ENCODE measurements around the gene ZNF511. TPM values are rescaled to one million over a fixed set of nuclear protein-coding genes. Genes with fewer than 3 reads are reported as not detected.

Gene ZNF511
- total RNA-seq, 4 donors from 2014 or later: 21.8 to 104 (median 27.2) TPM

GRCh38 chr10:133326745-133327650 lies 18.3 kb downstream of the ZNF511 start:
- Histone ChIP-seq H3K36me3 (no peaks in the 10 kb centered on the region), H3K27ac (no peak overlapping the region), H3K9me3 (no peaks in the 10 kb centered on the region), H3K4me1 (peaks cover 12 to 25% (median 23%) of the 10 kb centered on the region in 4 donors), H3K4me3 (no peak overlapping the region), H3K27me3 (peaks cover 69% of the 10 kb centered on the region)
- TF ChIP-seq EP300 (IDR thresholded peaks at IDR 0.05; ENCODE audit: low read depth) (no peak), CTCF (IDR thresholded peaks at IDR 0.05) (no peak), POLR2AphosphoS5 (IDR thresholded peaks at IDR 0.05) (no peak), POLR2A (IDR thresholded peaks at IDR 0.05) (no peak)
- in situ Hi-C loops (cut with MboI; ENCODE audit: low pct_ligation_motif_present in 1 of 4, low pct_unique_long_range_greater_than_20kb in 1 of 4, low sequenced_read_pairs in 3 of 4) (loop anchor here in 1 of 4 donors (10.0 kb wide), 1 partner anchor 182 kb away; no protein-coding TSS in a partner anchor), intact Hi-C loops (cut with DNase I; ENCODE audit: low total_unique reads) (no loop called here)
- DNase-seq: no peak
- WGBS, 2 donors (ENCODE audit: low coverage in 1 of 2): 8 to 31% methylated on average over 6 to 27 of the region's 28 CpGs

DNA sequence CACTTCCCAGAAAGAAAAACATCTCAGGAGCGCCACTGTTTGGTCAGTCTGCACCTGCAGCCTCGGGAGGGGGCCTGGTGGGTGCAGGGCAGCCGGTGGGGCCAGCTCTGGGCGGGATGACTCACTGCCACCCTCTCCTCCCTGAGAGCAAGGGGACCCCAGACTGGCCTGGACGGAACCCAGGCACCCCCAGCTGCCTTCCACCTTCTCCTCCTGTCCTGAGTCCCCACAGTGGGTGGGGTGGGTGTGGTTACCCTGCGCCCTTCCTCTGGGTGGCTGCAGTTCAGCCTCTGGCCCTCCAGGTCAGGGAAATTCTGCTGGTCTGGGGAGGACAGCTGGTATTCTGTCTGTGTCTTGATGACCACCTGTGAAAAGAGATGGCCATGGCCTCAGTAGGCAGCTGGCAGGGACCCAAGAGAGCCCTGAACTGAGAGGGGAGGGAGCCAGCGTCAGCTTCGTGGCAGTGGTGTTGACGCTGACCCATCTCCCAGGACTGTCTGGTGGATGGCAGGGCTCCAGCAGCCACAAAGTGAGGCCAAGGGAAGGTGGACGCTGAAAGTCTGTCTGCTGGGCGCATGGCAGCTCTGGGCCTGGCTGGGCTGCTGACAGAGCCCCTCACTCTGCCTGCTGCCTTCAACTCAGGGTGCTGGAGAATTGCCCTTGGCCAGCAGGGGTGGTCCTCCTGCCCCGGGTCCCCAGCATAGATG lies 19.1 kb downstream of the ZNF511 start:
- Histone ChIP-seq H3K4me1 (peaks cover 12 to 25% (median 23%) of the 10 kb centered on the region in 4 donors), H3K4me3 (no peak overlapping the region), H3K9me3 (no peaks in the 10 kb centered on the region), H3K36me3 (no peaks in the 10 kb centered on the region), H3K27me3 (peaks cover 77% of the 10 kb centered on the region), H3K27ac (no peak overlapping the region)
- in situ Hi-C loops (cut with MboI; ENCODE audit: low pct_ligation_motif_present in 1 of 4, low pct_unique_long_range_greater_than_20kb in 1 of 4, low sequenced_read_pairs in 3 of 4) (loop anchor here in 1 of 4 donors (10.0 kb wide), 1 partner anchor 183 kb away; no protein-coding TSS in a partner anchor), intact Hi-C loops (cut with DNase I; ENCODE audit: low total_unique reads) (no loop called here)
- DNase-seq: no peak
- TF ChIP-seq EP300 (IDR thresholded peaks at IDR 0.05; ENCODE audit: low read depth) (no peak), POLR2AphosphoS5 (IDR thresholded peaks at IDR 0.05) (no peak), POLR2A (IDR thresholded peaks at IDR 0.05) (no peak)
- WGBS, 2 donors (ENCODE audit: low coverage in 1 of 2): 34% methylated on average over 9 of the region's 12 CpGs; no CpG with 5 or more reads in 1 of the 2 donors

DNA sequence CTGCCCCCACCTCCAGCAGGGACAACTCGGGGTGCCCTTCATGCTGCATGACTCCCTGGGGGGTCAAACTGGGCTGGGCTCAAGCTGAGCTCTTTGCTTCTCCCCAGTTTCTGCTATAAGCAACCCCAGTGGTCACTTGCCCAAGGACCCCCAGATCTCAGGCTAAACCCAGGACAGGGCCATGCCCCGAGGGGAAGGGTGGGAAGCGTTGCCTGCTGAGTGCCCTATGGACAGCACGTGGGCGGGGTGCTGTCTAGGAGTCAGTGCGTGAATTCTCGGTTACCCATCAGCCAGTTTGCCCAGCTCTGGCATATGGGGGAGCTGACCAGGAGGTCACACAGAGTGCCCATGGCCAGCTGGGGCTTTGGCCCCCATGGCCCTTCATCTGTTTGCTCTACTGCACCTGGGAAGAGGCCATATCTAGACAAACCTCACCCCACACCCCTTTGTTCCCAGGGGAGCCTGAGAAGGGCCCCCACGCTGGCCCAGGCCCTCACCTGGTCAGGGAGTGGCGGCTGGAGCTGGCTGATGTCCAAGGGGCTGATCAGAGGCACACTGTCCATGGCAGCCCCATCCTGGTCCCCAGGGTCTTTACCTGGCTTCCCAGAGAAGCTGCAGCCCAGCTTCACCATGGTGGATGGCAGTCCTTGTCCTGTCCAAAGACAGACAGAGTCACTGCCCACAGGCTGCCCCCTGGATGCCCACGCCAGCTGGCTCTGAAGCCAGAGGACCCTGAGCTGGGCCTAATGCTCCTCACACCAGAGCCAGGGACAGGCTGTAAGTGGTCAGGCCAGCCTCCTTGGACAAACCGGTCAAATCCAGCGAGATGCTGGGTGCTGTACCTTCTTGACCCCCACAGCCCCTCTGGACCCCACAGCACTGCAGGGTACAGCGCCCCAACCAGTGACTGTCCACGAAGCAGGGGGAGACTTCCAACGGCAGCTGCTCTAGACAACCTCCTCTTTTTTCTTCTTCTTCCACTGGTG lies 19.9 kb downstream of the ZNF511 start:
- Histone ChIP-seq H3K36me3 (no peaks in the 10 kb centered on the region), H3K27ac (no peak overlapping the region), H3K4me3 (no peak overlapping the region), H3K9me3 (no peaks in the 10 kb centered on the region), H3K4me1 (peaks cover 12 to 25% (median 23%) of the 10 kb centered on the region in 4 donors), H3K27me3 (peaks cover 79% of the 10 kb centered on the region)
- in situ Hi-C loops (cut with MboI; ENCODE audit: low pct_ligation_motif_present in 1 of 4, low pct_unique_long_range_greater_than_20kb in 1 of 4, low sequenced_read_pairs in 3 of 4): loop anchor here in 1 of 4 donors (10.0 kb wide), 1 partner anchor 184 kb away; no protein-coding TSS in a partner anchor
- 70 to 82% methylated on average over 3 to 15 of the region's 15 CpGs for WGBS, 2 donors (ENCODE audit: low coverage in 1 of 2)
- DNase-seq: no peak
- TF ChIP-seq POLR2AphosphoS5 (IDR thresholded peaks at IDR 0.05): no peak
- TF ChIP-seq CTCF (IDR thresholded peaks at IDR 0.05): no peak
- TF ChIP-seq EP300 (IDR thresholded peaks at IDR 0.05; ENCODE audit: low read depth): no peak
- no peak for TF ChIP-seq POLR2A (IDR thresholded peaks at IDR 0.05)
- intact Hi-C loops (cut with DNase I; ENCODE audit: low total_unique reads): no loop called here

All from transverse colon (tissue), 4 donors.